HEK293T (cell line): ENCODE data around the gene MTA3.

ENCODE experiments used
- BHLHE40 ChIP-seq: fragments of 450-650 bp; IDR thresholded peaks from 2 replicates; pipeline ENCODE4 v1.6.1; 2016; ENCODE audit warnings: mild to moderate bottlenecking, moderate library complexity, borderline replicate concordance
- CTBP1 ChIP-seq: fragments of 450-650 bp; IDR thresholded peaks from 2 replicates; pipeline ENCODE4 v1.6.1; 2016; ENCODE audit warnings: borderline replicate concordance
- FOXA1 ChIP-seq: fragments of 450-650 bp; IDR thresholded peaks from 2 replicates; pipeline ENCODE4 v1.6.1; 2016; ENCODE audit warnings: mild to moderate bottlenecking
- FOXM1 ChIP-seq: fragments of 450-650 bp; IDR thresholded peaks from 2 replicates; pipeline ENCODE4 v1.6.1; 2017; ENCODE audit warnings: mild to moderate bottlenecking, borderline replicate concordance
- HDGF ChIP-seq: fragments of 450-650 bp; IDR thresholded peaks from 2 replicates; pipeline ENCODE4 v1.6.1; 2017; ENCODE audit warnings: antibody characterized with exemption, borderline replicate concordance
- L3MBTL2 ChIP-seq: fragments of 450-650 bp; conservative IDR thresholded peaks from 2 replicates; pipeline ENCODE4 v1.6.1; 2016; ENCODE audit warnings: mild to moderate bottlenecking
- SUZ12 ChIP-seq: fragments of 450-650 bp; IDR thresholded peaks from 2 replicates; pipeline ENCODE4 v1.6.1; 2016; ENCODE audit warnings: mild to moderate bottlenecking
- ZNF384 ChIP-seq: fragments of 450-650 bp; IDR thresholded peaks from 2 replicates; pipeline ENCODE4 v1.6.1; 2016
- TF ChIP-seq, protein P1 (sequence below): fragments of 450-650 bp; IDR thresholded peaks from 2 replicates; pipeline ENCODE4 v1.6.1; 2016

DNA sequence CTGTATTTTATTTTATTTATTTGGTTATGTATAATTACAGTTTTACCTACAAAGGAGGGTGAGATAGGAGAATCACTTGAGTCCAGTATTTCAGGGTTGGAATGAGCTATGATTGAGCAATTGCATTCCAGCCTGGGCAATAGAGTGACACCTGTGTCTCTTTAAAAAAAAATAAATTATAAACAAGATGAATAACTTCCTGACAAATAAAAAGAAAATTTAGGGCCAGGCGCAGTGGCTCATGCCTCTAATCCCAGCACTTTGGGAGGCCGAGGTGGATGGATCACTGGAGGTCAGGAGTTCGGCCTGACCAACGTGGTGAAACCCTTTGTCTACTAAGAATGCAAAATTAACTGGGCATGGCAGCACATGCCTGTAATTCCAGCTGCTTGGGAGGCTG lies 17.3 kb downstream of the MTA3 start:
- TF ChIP-seq FOXA1, result no peak
- no peak for TF ChIP-seq SUZ12
- TF ChIP-seq BHLHE40, result no peak
- TF ChIP-seq, protein P1, sequence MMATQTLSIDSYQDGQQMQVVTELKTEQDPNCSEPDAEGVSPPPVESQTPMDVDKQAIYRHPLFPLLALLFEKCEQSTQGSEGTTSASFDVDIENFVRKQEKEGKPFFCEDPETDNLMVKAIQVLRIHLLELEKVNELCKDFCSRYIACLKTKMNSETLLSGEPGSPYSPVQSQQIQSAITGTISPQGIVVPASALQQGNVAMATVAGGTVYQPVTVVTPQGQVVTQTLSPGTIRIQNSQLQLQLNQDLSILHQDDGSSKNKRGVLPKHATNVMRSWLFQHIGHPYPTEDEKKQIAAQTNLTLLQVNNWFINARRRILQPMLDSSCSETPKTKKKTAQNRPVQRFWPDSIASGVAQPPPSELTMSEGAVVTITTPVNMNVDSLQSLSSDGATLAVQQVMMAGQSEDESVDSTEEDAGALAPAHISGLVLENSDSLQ, result no peak
- no peak for TF ChIP-seq HDGF
- no peak for TF ChIP-seq CTBP1
- TF ChIP-seq ZNF384, result no peak
- TF ChIP-seq L3MBTL2, result no peak
- no peak for TF ChIP-seq FOXM1
